NCI-H69 (cell line): ENCODE results near the gene EMSY.
A peak's percentile ranks its signal among the peaks of the same experiment; 100 is the strongest.
"Not testable (repeated sequence)": the region's sequence is repeated elsewhere in the genome, so short reads cannot be mapped to it uniquely, and the experiment has no call there.

Experiments
- DNase-seq: peaks from one replicate; lab custom pipeline; 2025; lab: John Stamatoyannopoulos, UW

EMSY gene

GRCh38 chr11:76572181-76572875 lies 127.5 kb downstream of the EMSY start:
- DNase-seq: not testable (repeated sequence)

GRCh38 chr11:76574406-76574805 lies 129.6 kb downstream of the EMSY start:
- DNase-seq: no peak

GRCh38 chr11:76574879-76575278 lies 130.1 kb downstream of the EMSY start:
- no peak for DNase-seq

- DNase-seq: peak; percentile 50
These were observed 132.6 kb downstream of the EMSY start for GRCh38 chr11:76577226-76577920.

- DNase-seq: no peak
These were observed 133.3 kb downstream of the EMSY start for GRCh38 chr11:76577921-76578653.

- no peak for DNase-seq
These were observed 133.8 kb downstream of the EMSY start for GRCh38 chr11:76578654-76579055.

GRCh38 chr11:76579056-76579751 lies 134.4 kb downstream of the EMSY start:
- DNase-seq: peak; percentile 13

GRCh38 chr11:76579752-76580151 lies 134.9 kb downstream of the EMSY start:
- no peak for DNase-seq

- DNase-seq: not testable (repeated sequence)
These were observed 137.7 kb downstream of the EMSY start for GRCh38 chr11:76582471-76582870.

- DNase-seq: no peak
These were observed 143.1 kb downstream of the EMSY start for GRCh38 chr11:76587820-76588454.

GRCh38 chr11:76588455-76589325 lies 143.9 kb downstream of the EMSY start:
- no peak for DNase-seq

- DNase-seq: no peak
These were observed 144.7 kb downstream of the EMSY start for GRCh38 chr11:76589477-76589876.

- DNase-seq: no peak
These were observed 145.4 kb downstream of the EMSY start for GRCh38 chr11:76589964-76590950.

GRCh38 chr11:76591416-76591815 lies 146.6 kb downstream of the EMSY start:
- peak; percentile 83 for DNase-seq

GRCh38 chr11:76592025-76592914 lies 147.5 kb downstream of the EMSY start:
- peak; percentile 98 for DNase-seq

GRCh38 chr11:76592961-76593360 lies 148.1 kb downstream of the EMSY start:
- peak; percentile 91 for DNase-seq

- not testable (repeated sequence) for DNase-seq
These were observed 150.3 kb downstream of the EMSY start for GRCh38 chr11:76595091-76595490.

GRCh38 chr11:76596652-76597051 lies 151.8 kb downstream of the EMSY start:
- DNase-seq: no peak
